A549 (cell line): ENCODE data around the gene PRKCE. TPM values are rescaled to one million over a fixed set of nuclear protein-coding genes. Genes with fewer than 3 reads are reported as not detected.
A peak's percentile ranks its signal among the peaks of the same experiment; 100 is the strongest.

ENCODE experiments used
- ATAC-seq, 2 experiments: fragments of 200-7000 bp in 1 of 2; fragments of >200 bp in 1 of 2; cut with Nextera tagmentation in 1 of 2; cut with Tn5 transposase in 1 of 2; 3 replicates each; pipeline versions ENCODE4 v1.8.0 to v1.9.1; 2018 to 2020; ENCODE audit warnings: mild to moderate bottlenecking in 1 of 2, moderate library complexity in 1 of 2
- CTCF ChIA-PET: fragments of 300-600 bp; sonication (Branson Sonifier 250); formaldehyde crosslinking; extraction: SDS; loops from one replicate; lab custom pipeline; 2021; ENCODE audit warnings: antibody characterized with exemption, inconsistent platforms; lab: Yijun Ruan, JAX
- POLR2A ChIA-PET: fragments of 350-600 bp; formaldehyde crosslinking; extraction: SDS; loops from one replicate; lab custom pipeline; 2021; ENCODE audit warnings: antibody characterized with exemption, inconsistent platforms; lab: Yijun Ruan, JAX
- DNase-seq, 2 experiments: peaks; one replicate each; pipeline versions ENCODE4 v3.0.0 to v3.0.0-alpha.2; 2011 to 2016; ENCODE audit warnings: low read depth in 1 of 2, low spot score in 1 of 2
- FAIRE-seq: peaks from 2 replicates; lab custom pipeline; 2011; peaks lifted over from hg19 to GRCh38; lab: Jason Lieb, UNC
- H3K27ac ChIP-seq, 2 experiments: fragments of >200 bp; sonication (Bioruptor Twin); formaldehyde crosslinking; 3 replicates each; pipeline ENCODE4 v1.5.1; 2016 to 2017
- H3K4me1 ChIP-seq: fragments of >200 bp; sonication (Bioruptor Twin); formaldehyde crosslinking; 3 replicates; pipeline ENCODE4 v1.6.1; 2016
- H3K4me2 ChIP-seq: fragments of >200 bp; sonication (Bioruptor Twin); formaldehyde crosslinking; 3 replicates; pipeline ENCODE4 v1.6.1; 2016
- H3K4me3 ChIP-seq: fragments of >200 bp; sonication (Bioruptor Twin); formaldehyde crosslinking; 3 replicates; pipeline ENCODE4 v1.5.1; 2016
- H3K9me3 ChIP-seq: fragments of >200 bp; sonication (Bioruptor Twin); formaldehyde crosslinking; 3 replicates; pipeline ENCODE4 v1.6.1; 2016
- CBX8 ChIP-seq: fragments of 200-600 bp; sonication (generic); IDR thresholded peaks from 2 replicates; pipeline ENCODE4 v1.6.1; 2016
- CHD4 ChIP-seq: fragments of 200-600 bp; sonication (generic); IDR thresholded peaks from 2 replicates; pipeline ENCODE4 v1.6.1; 2016; ENCODE audit warnings: antibody characterized with exemption, mild to moderate bottlenecking, borderline replicate concordance
- EP300 ChIP-seq, 2 experiments: fragments of >200 bp; sonication (Bioruptor Twin); formaldehyde crosslinking; IDR thresholded peaks; 2 replicates in 1 of 2; 3 replicates in 1 of 2; pipeline ENCODE4 v1.6.1; 2016 to 2017
- FOSL2 ChIP-seq, 2 experiments: fragments of 450-650 bp in 1 of 2; fragments of >200 bp in 1 of 2; sonication (Bioruptor Twin) in 1 of 2; formaldehyde crosslinking; IDR thresholded peaks; 2 replicates each; pipeline versions ENCODE4 v1.5.0 to v1.6.1; 2016 to 2020; ENCODE audit warnings: mild to moderate bottlenecking in 1 of 2, moderate library complexity in 1 of 2
- GATA3 ChIP-seq: IDR thresholded peaks from 2 replicates; pipeline ENCODE4 v1.6.1; 2012; ENCODE audit warnings: borderline replicate concordance
- MAFK ChIP-seq: fragments of 450-650 bp; IDR thresholded peaks from 2 replicates; pipeline ENCODE4 v1.6.1; 2014; ENCODE audit not compliant: partially characterized antibody
- MAZ ChIP-seq: fragments of 150-350 bp; IDR thresholded peaks from 2 replicates; pipeline ENCODE4 v1.6.1; 2014; ENCODE audit warnings: antibody characterized with exemption, low read depth, low read length, borderline replicate concordance
- MYC ChIP-seq: IDR thresholded peaks from 2 replicates; pipeline ENCODE4 v1.6.1; 2012; ENCODE audit warnings: mild to moderate bottlenecking, inconsistent platforms, low read length, improper control_type of control experiment, borderline replicate concordance
- NFE2L2 ChIP-seq: fragments of 150-350 bp; conservative IDR thresholded peaks from 2 replicates; pipeline ENCODE4 v1.6.1; 2014; ENCODE audit warnings: low read length
- REST ChIP-seq: fragments of 200-600 bp; sonication (generic); IDR thresholded peaks from 2 replicates; pipeline ENCODE4 v1.6.1; 2016; ENCODE audit warnings: antibody characterized with exemption, mild to moderate bottlenecking, moderate library complexity
- RNF2 ChIP-seq: fragments of 200-600 bp; sonication (generic); IDR thresholded peaks from 2 replicates; pipeline ENCODE4 v1.6.1; 2016; ENCODE audit warnings: low read depth, mild to moderate bottlenecking, antibody characterized with exemption, moderate library complexity, borderline replicate concordance
- TFCP2L1 ChIP-seq: fragments of 250-450 bp; sonication (Bioruptor Pico); IDR thresholded peaks from 2 replicates; pipeline ENCODE4 v1.5.0; 2021; ENCODE audit warnings: mild to moderate bottlenecking
- TP53 ChIP-seq: fragments of 250-450 bp; sonication (Bioruptor Pico); IDR thresholded peaks from 2 replicates; pipeline ENCODE4 v1.5.0; 2021; ENCODE audit warnings: mild to moderate bottlenecking, moderate library complexity
- WGBS: methylation state at CpG from one replicate; pipeline ENCODE4 v1.1.6; 2017; ENCODE audit errors: missing lambda C conversion rate; 5-methylcytosine and 5-hydroxymethylcytosine counted together
- polyA plus RNA-seq, 4 experiments: library from polyadenylated mRNA; depleted of rRNA in 3 of 4; stranded (reverse); fragments of >200 nt; fragmentation: RNase III in 1 of 4; extraction: RNeasy Plus Mini Kit Qiagen cat#74134 plus additional on column Dnase treatment in 1 of 4; gene quantifications; 2 replicates in 3 of 4; 3 replicates in 1 of 4; pipeline ENCODE4 v1.2.3, GENCODE V29; 2011 to 2017
- TF ChIP-seq, protein P1 (sequence below): fragments of 450-650 bp; IDR thresholded peaks from 2 replicates; pipeline ENCODE4 v1.6.1; 2014; ENCODE audit warnings: antibody characterized with exemption
- TF ChIP-seq, protein P2 (sequence below): fragments of 250-450 bp; sonication (Bioruptor Pico); IDR thresholded peaks from 2 replicates; pipeline ENCODE4 v1.5.0; 2021; ENCODE audit warnings: mild to moderate bottlenecking, moderate library complexity, borderline replicate concordance

The PRKCE gene
- polyA plus RNA-seq, 2 of the 4 experiments (the other 2 are of a cell fraction) = 11.5 to 12.0 TPM

DNA sequence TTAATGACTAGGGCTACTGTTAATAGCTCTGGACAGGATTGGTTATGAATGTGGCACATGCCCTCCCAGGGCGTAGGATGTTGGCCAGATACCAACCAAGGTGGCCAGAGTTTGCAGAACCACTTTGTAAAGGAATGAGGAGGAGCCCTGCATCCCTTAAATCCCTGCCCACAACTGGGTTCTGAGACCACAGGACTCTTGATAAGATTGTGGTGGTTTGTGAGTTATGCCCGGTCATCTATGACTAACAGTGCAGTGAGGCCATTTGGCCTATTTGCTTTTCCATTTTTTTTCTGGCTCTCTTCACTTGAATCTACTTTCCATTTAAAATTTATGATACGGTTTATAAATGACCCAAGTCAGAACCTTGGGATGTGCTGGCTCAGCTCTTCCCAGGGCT is 294.5 kb downstream of the PRKCE start:
- FAIRE-seq = no peak
- Histone ChIP-seq H3K4me1 (peaks cover 31% of the 10 kb centered on the region), H3K9me3 (no peaks in the 10 kb centered on the region), H3K27ac (peak overlapping the region in 1 of 2 experiments; percentile 17; a peak in 1 of 6 replicates)
- POLR2A ChIA-PET = interaction anchor here (1.1 to 1.3 kb wide), 2 partner anchors 18 to 296 kb away, joined by 3 read pairs; no protein-coding TSS in a partner anchor
- WGBS = 38% methylated on average over 3 of the region's 3 CpGs
- no peak for TF ChIP-seq MAZ
- TF ChIP-seq REST = no peak
- peak; percentile 52; the same call in 1 of the 2 replicates for TF ChIP-seq GATA3
- TF ChIP-seq MAFK = peak; percentile 59
- no peak for TF ChIP-seq FOSL2 (IDR thresholded peaks at IDR 0.05)
- TF ChIP-seq FOSL2 (CRISPR knock-in tag; IDR thresholded peaks at IDR 0.05) = peak; percentile 34; the same call in 1 of the 2 replicates
- TF ChIP-seq, all 56 proteins: peak for 3
- Histone ChIP-seq H3K4me2 (peak overlapping the region; percentile 32; the same call in 1 of the 3 replicates), H3K4me3 (no peak overlapping the region)
- CTCF ChIA-PET = interaction anchor here (1.1 to 2.3 kb wide), 6 partner anchors 10 to 704 kb away, joined by 3 to 13 read pairs (median 3); no protein-coding TSS in a partner anchor
- ATAC-seq (peak; percentile 54 to 82; a peak in 5 of 6 replicates), DNase-seq (peak in 1 of 2 experiments; percentile 53)

GRCh38 chr2:45950606-45951005 is 299.1 kb downstream of the PRKCE start:
- WGBS = 93% methylated on average over 5 of the region's 5 CpGs
- no peak for TF ChIP-seq TP53 (CRISPR knock-in tag)
- TF ChIP-seq EP300 (IDR thresholded peaks at IDR 0.05) = no peak
- TF ChIP-seq MAFK = no peak
- TF ChIP-seq, protein P1, sequence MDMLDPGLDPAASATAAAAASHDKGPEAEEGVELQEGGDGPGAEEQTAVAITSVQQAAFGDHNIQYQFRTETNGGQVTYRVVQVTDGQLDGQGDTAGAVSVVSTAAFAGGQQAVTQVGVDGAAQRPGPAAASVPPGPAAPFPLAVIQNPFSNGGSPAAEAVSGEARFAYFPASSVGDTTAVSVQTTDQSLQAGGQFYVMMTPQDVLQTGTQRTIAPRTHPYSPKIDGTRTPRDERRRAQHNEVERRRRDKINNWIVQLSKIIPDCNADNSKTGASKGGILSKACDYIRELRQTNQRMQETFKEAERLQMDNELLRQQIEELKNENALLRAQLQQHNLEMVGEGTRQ = no peak
- TF ChIP-seq RNF2 = no peak
- TF ChIP-seq TFCP2L1 (CRISPR knock-in tag) = no peak
- TF ChIP-seq CBX8 = no peak
- no peak for TF ChIP-seq NFE2L2
- no peak for TF ChIP-seq CHD4
- no peak for TF ChIP-seq MAZ
- TF ChIP-seq MYC = no peak
- TF ChIP-seq, protein P2, sequence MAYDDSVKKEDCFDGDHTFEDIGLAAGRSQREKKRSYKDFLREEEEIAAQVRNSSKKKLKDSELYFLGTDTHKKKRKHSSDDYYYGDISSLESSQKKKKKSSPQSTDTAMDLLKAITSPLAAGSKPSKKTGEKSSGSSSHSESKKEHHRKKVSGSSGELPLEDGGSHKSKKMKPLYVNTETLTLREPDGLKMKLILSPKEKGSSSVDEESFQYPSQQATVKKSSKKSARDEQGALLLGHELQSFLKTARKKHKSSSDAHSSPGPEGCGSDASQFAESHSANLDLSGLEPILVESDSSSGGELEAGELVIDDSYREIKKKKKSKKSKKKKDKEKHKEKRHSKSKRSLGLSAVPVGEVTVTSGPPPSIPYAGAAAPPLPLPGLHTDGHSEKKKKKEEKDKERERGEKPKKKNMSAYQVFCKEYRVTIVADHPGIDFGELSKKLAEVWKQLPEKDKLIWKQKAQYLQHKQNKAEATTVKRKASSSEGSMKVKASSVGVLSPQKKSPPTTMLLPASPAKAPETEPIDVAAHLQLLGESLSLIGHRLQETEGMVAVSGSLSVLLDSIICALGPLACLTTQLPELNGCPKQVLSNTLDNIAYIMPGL (CRISPR knock-in tag) = no peak
- H3K4me3 ChIP-seq = no peak overlapping the region
- DNase-seq (no peak), FAIRE-seq (no peak), ATAC-seq (no peak)
- no peaks in the 10 kb centered on the region for H3K9me3 ChIP-seq
- H3K4me1 ChIP-seq = peaks cover 15% of the 10 kb centered on the region
- ChIA-PET POLR2A (no interaction called here), CTCF (interaction anchor here (0.7 to 1.7 kb wide), 3 partner anchors 13 to 43 kb away, joined by 3 to 4 read pairs (median 4); no protein-coding TSS in a partner anchor)
- no peak overlapping the region for H3K27ac ChIP-seq
- no peak overlapping the region for H3K4me2 ChIP-seq
